Measurements from ENCODE around the gene SMR3B.

DNA sequence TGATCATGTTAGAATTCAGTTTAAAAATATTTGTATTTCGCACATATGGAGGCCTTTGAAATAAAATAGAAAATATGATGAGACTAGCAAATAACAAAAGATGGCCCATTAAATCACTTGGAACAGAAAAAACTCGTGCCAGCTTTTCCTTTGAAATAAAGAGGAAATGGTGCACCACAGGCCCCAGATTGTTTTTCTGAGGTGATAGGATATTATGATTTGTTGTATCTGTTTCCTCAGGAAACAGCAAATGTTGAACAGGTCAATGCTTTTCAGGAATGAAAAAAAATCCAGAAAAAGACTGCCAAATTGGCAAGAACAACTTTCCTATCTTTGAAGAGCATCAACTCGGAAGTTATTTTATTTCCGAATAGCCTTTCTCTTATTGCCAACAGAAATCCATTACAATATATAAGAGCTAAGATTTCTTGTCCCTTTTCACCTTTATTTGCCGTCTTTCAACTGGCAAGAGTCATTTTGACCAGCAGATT lies at the start of gene SMR3B:
- TF ChIP-seq EZH2 (IDR thresholded peaks at IDR 0.05; ENCODE audit: insufficient read depth, poor library complexity, severe bottlenecking) (no peak), EZH2phosphoT487 (IDR thresholded peaks at IDR 0.05; ENCODE audit: insufficient read depth, low read depth) (no peak)

Data from GM23248 (cell line).